Neural progenitor cell (in vitro differentiated cells): ENCODE measurements around the gene AUTS2.

Source experiments
- EZH2 ChIP-seq: fragments of 200-600 bp; sonication (generic); IDR thresholded peaks from 2 replicates; pipeline ENCODE4 v1.6.1; 2017; ENCODE audit warnings: antibody characterized with exemption, mild to moderate bottlenecking, moderate library complexity
- EZH2phosphoT487 ChIP-seq: fragments of 200-600 bp; sonication (generic); IDR thresholded peaks from 2 replicates; pipeline ENCODE4 v1.6.1; 2017; ENCODE audit warnings: antibody characterized with exemption
- TF ChIP-seq, protein P1 (sequence below): fragments of 200-600 bp; sonication (generic); IDR thresholded peaks from 2 replicates; pipeline ENCODE4 v1.5.1; 2017; ENCODE audit warnings: antibody characterized with exemption, mild to moderate bottlenecking

DNA sequence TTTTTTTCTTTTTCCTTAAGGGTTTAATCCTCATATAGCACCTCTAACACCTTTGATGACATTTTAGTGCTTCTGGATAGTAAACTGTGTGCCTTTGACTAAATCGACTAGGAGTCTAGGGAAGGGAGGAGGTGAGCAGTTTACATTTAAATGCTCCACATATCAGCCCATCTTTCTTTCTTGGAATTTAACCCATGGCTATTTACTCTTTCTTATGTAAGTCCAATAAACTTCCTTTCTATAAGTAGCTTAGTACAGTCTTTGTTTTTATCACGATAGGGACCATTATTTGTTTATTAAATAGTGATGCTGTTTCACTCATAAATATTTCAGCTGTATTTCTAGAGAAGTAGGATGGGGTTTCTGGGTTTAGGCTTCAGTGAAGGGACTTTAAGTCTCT lies 669.9 kb downstream of the AUTS2 start:
- TF ChIP-seq, protein P1, sequence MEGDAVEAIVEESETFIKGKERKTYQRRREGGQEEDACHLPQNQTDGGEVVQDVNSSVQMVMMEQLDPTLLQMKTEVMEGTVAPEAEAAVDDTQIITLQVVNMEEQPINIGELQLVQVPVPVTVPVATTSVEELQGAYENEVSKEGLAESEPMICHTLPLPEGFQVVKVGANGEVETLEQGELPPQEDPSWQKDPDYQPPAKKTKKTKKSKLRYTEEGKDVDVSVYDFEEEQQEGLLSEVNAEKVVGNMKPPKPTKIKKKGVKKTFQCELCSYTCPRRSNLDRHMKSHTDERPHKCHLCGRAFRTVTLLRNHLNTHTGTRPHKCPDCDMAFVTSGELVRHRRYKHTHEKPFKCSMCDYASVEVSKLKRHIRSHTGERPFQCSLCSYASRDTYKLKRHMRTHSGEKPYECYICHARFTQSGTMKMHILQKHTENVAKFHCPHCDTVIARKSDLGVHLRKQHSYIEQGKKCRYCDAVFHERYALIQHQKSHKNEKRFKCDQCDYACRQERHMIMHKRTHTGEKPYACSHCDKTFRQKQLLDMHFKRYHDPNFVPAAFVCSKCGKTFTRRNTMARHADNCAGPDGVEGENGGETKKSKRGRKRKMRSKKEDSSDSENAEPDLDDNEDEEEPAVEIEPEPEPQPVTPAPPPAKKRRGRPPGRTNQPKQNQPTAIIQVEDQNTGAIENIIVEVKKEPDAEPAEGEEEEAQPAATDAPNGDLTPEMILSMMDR: no peak
- TF ChIP-seq EZH2 (no peak), EZH2phosphoT487 (no peak)
